ENCODE data around the gene ENTPD2.

Gene ENTPD2

GRCh38 chr9:137078701-137079400 is 25.0 kb upstream of the ENTPD2 start:
- peaks cover 0 to 46% of the 10 kb centered on the region in 2 experiments; a peak in 1 of 3 replicates for H3K36me3 ChIP-seq (ENCODE audit: control insufficient read depth in 2 of 2, insufficient read depth in 1 of 2, low read length in 2 of 2)
- no peaks in the 10 kb centered on the region for H3K9me3 ChIP-seq (ENCODE audit: control insufficient read depth, insufficient read depth, low read depth, low read length)
- TF ChIP-seq ZNF843 (tag by site-specific recombination; IDR thresholded peaks at IDR 0.05), result no peak
- peak; percentile 48 for TF ChIP-seq KLF8 (tag by site-specific recombination; IDR thresholded peaks at IDR 0.05)
- TF ChIP-seq ZSCAN5A (tag by site-specific recombination; IDR thresholded peaks at IDR 0.05), result no peak
- POLR2A ChIA-PET, result no interaction called here
- no peak overlapping the region for H3K27ac ChIP-seq (ENCODE audit: extremely low read depth, low read depth, low read length)
- CTCF ChIA-PET, result interaction anchor here (0.7 to 1.7 kb wide), 3 partner anchors 12 to 50 kb away, joined by 3 to 5 read pairs (median 3); partner anchors contain the start of gene ABCA2
- no peak overlapping the region for H3K4me3 ChIP-seq (ENCODE audit: low read depth, low read length)
- no peaks in the 10 kb centered on the region; the same call in 1 of the 2 replicates for H3K4me1 ChIP-seq (ENCODE audit: control insufficient read depth, insufficient read depth, low read length)

- H3K4me3 ChIP-seq (ENCODE audit: low read depth, low read length), result peak overlapping the region; percentile 43
- POLR2A ChIA-PET, result interaction anchor here (1.1 to 2.3 kb wide), 4 partner anchors 8 to 24 kb away, joined by 3 to 21 read pairs (median 4); partner anchors contain the start of genes ENTPD2 and MAN1B1
- peaks cover 0 to 43% of the 10 kb centered on the region in 2 experiments; a peak in 1 of 3 replicates for H3K36me3 ChIP-seq (ENCODE audit: control insufficient read depth in 2 of 2, insufficient read depth in 1 of 2, low read length in 2 of 2)
- H3K27ac ChIP-seq (ENCODE audit: extremely low read depth, low read depth, low read length), result peak overlapping the region; percentile 46; the same call in 1 of the 2 replicates
- H3K4me1 ChIP-seq (ENCODE audit: control insufficient read depth, insufficient read depth, low read length), result no peaks in the 10 kb centered on the region; the same call in 1 of the 2 replicates
- CTCF ChIA-PET, result interaction anchor here (0.7 to 2.6 kb wide), 6 partner anchors 9 to 49 kb away, joined by 3 to 16 read pairs (median 8); partner anchors contain the start of genes ABCA2 and MAN1B1
- H3K9me3 ChIP-seq (ENCODE audit: control insufficient read depth, insufficient read depth, low read depth, low read length), result no peaks in the 10 kb centered on the region
- TF ChIP-seq ZSCAN30 (tag by site-specific recombination; IDR thresholded peaks at IDR 0.05), result no peak
- TF ChIP-seq ZNF394 (tag by site-specific recombination; IDR thresholded peaks at IDR 0.05; ENCODE audit: borderline replicate concordance), result peak; percentile 37; the same call in 1 of the 2 replicates
- TF ChIP-seq ZNF580 (tag by site-specific recombination; IDR thresholded peaks at IDR 0.05), result no peak
- TF ChIP-seq SP3 (tag by site-specific recombination; IDR thresholded peaks at IDR 0.05), result 0 out of 2 replicates have a peak, but pooled peaks have one; percentile 15
- peak; percentile 59; the same call in 1 of the 2 replicates for TF ChIP-seq ZBTB10 (tag by site-specific recombination; IDR thresholded peaks at IDR 0.05)
- TF ChIP-seq GLIS2 (tag by site-specific recombination; IDR thresholded peaks at IDR 0.05), result peak; percentile 54
- TF ChIP-seq ZNF26 (tag by site-specific recombination; IDR thresholded peaks at IDR 0.05), result no peak
- no peak for TF ChIP-seq ZNF2 (tag by site-specific recombination; IDR thresholded peaks at IDR 0.05)
- TF ChIP-seq PATZ1 (tag by site-specific recombination; IDR thresholded peaks at IDR 0.05), result peak; percentile 35; the same call in 1 of the 2 replicates
- peak; percentile 14 for TF ChIP-seq ZBTB26 (tag by site-specific recombination; optimal IDR thresholded peaks at IDR 0.05)
- TF ChIP-seq KLF9 (tag by site-specific recombination; IDR thresholded peaks at IDR 0.05; ENCODE audit: low read depth), result 0 out of 2 replicates have a peak, but pooled peaks have one; percentile 32
- no peak for TF ChIP-seq ZNF677 (tag by site-specific recombination; IDR thresholded peaks at IDR 0.05)
- no peak for TF ChIP-seq WT1 (tag by site-specific recombination; IDR thresholded peaks at IDR 0.05)
- peak; percentile 43; the same call in 1 of the 2 replicates for TF ChIP-seq EGR2 (tag by site-specific recombination; IDR thresholded peaks at IDR 0.05; ENCODE audit: low read depth)
- TF ChIP-seq INSM2 (tag by site-specific recombination; IDR thresholded peaks at IDR 0.05), result no peak
These were observed 24.2 kb upstream of the ENTPD2 start for GRCh38 chr9:137077758-137078693.
